Thyroid gland (tissue), 4 donors: ENCODE measurements around the gene CCDC63. TPM values are rescaled to one million over a fixed set of nuclear protein-coding genes. Genes with fewer than 3 reads are reported as not detected.

Experiments used
- DNase-seq, 2 donors: peaks; one replicate each; pipeline ENCODE4 v3.0.0-alpha.2; 2019
- H3K27ac ChIP-seq, 3 donors: fragments of 200-600 bp; sonication (generic); 1 replicate in 2 of 3; 2 replicates in 1 of 3; pipeline ENCODE4 v1.5.1; 2016 to 2019; ENCODE audit warnings: mild to moderate bottlenecking in 1 of 3, moderate library complexity in 1 of 3
- H3K27me3 ChIP-seq: fragments of 200-600 bp; sonication (generic); one replicate; pipeline ENCODE4 v1.5.1; 2019
- H3K36me3 ChIP-seq, 2 donors: fragments of 200-600 bp; sonication (generic); one replicate each; pipeline ENCODE4 v1.5.1; 2016 to 2019
- H3K4me1 ChIP-seq, 2 donors: fragments of 200-600 bp; sonication (generic); one replicate each; pipeline ENCODE4 v1.5.1; 2017 to 2019
- H3K4me3 ChIP-seq, 3 donors: fragments of 200-600 bp; sonication (generic); replicated peaks in 1 of 3; 1 replicate in 2 of 3; 2 replicates in 1 of 3; pipeline ENCODE4 v1.5.1; 2016; ENCODE audit warnings: mild to moderate bottlenecking in 1 of 3
- H3K9me3 ChIP-seq: fragments of 200-600 bp; sonication (generic); one replicate; pipeline ENCODE4 v1.5.1; 2017
- CTCF ChIP-seq, 6 experiments: fragments of 200-600 bp in 3 of 6; fragments of 450-650 bp in 3 of 6; sonication (generic) in 3 of 6; IDR thresholded peaks; one replicate each; pipeline ENCODE4 v1.5.1; 2016 to 2019; ENCODE audit warnings: antibody characterized with exemption in 6 of 6, mild to moderate bottlenecking in 2 of 6, inconsistent platforms in 1 of 6, moderate library complexity in 1 of 6
- POLR2A ChIP-seq, 2 donors: fragments of 450-650 bp; IDR thresholded peaks; one replicate each; pipeline ENCODE4 v1.6.1; 2017; ENCODE audit warnings: antibody characterized with exemption in 2 of 2, mild to moderate bottlenecking in 2 of 2, moderate library complexity in 1 of 2
- WGBS, 2 donors: methylation state at CpG; one replicate each; pipeline ENCODE4 v1.1.5; 2017; 5-methylcytosine and 5-hydroxymethylcytosine counted together
- intact Hi-C: fragments of 100-400 bp; cut with DNase I; formaldehyde crosslinking; loops from one replicate; pipeline ENCODE4 v1.15.1; 2023
- total RNA-seq, 4 donors: library from RNA; depleted of rRNA; stranded (reverse); fragments of >200 nt; gene quantifications; one replicate each; pipeline ENCODE4 v1.2.3, GENCODE V29; 2016

CCDC63 gene
- total RNA-seq, 4 donors from 2014 or later = not detected

GRCh38 chr12:110885152-110885840 lies 38.5 kb downstream of the CCDC63 start:
- DNase-seq = no peak
- no peaks in the 10 kb centered on the region for H3K27me3 ChIP-seq
- TF ChIP-seq CTCF (IDR thresholded peaks at IDR 0.05) (no peak), POLR2A (IDR thresholded peaks at IDR 0.05) (no peak)
- 76 to 80% methylated on average over 6 of the region's 6 CpGs for WGBS, 2 donors
- no peak overlapping the region for H3K27ac ChIP-seq
- intact Hi-C loops = no loop called here
- H3K4me3 ChIP-seq = no peak overlapping the region
- H3K9me3 ChIP-seq = no peaks in the 10 kb centered on the region
- no peaks in the 10 kb centered on the region for H3K4me1 ChIP-seq
- no peaks in the 10 kb centered on the region for H3K36me3 ChIP-seq

GRCh38 chr12:110888256-110888991 lies 41.6 kb downstream of the CCDC63 start:
- no peak for DNase-seq
- TF ChIP-seq CTCF (IDR thresholded peaks at IDR 0.05) (no peak), POLR2A (IDR thresholded peaks at IDR 0.05) (no peak)
- Histone ChIP-seq H3K4me3 (no peak overlapping the region), H3K4me1 (no peaks in the 10 kb centered on the region), H3K27me3 (no peaks in the 10 kb centered on the region), H3K27ac (no peak overlapping the region), H3K36me3 (no peaks in the 10 kb centered on the region), H3K9me3 (no peaks in the 10 kb centered on the region)
- WGBS, 2 donors = 34 to 43% methylated on average over 4 to 5 of the region's 5 CpGs
- intact Hi-C loops = no loop called here

GRCh38 chr12:110889361-110889760 lies 42.6 kb downstream of the CCDC63 start:
- WGBS, 2 donors = 87 to 88% methylated on average over 12 of the region's 12 CpGs
- H3K36me3 ChIP-seq = no peaks in the 10 kb centered on the region
- intact Hi-C loops = no loop called here

GRCh38 chr12:110893956-110894355 lies 47.2 kb downstream of the CCDC63 start:
- no peaks in the 10 kb centered on the region for H3K36me3 ChIP-seq
- H3K4me1 ChIP-seq = peaks cover 3 to 6% of the 10 kb centered on the region in 2 donors
- H3K27ac ChIP-seq = no peak overlapping the region
- no peak for DNase-seq
- H3K27me3 ChIP-seq = no peaks in the 10 kb centered on the region
- 90 to 91% methylated on average over 3 of the region's 3 CpGs for WGBS, 2 donors
- intact Hi-C loops = no loop called here
- H3K9me3 ChIP-seq = no peaks in the 10 kb centered on the region
- H3K4me3 ChIP-seq = no peak overlapping the region
- TF ChIP-seq POLR2A (IDR thresholded peaks at IDR 0.05) (no peak), CTCF (IDR thresholded peaks at IDR 0.05) (no peak)

More at GRCh38 chr12:110889361-110889760, 42.6 kb downstream of the CCDC63 start:
- Histone ChIP-seq H3K27ac (no peak overlapping the region), H3K4me3 (no peak overlapping the region), H3K9me3 (no peaks in the 10 kb centered on the region), H3K27me3 (no peaks in the 10 kb centered on the region), H3K4me1 (peaks cover 0 to 2% of the 10 kb centered on the region in 2 donors)
- no peak for TF ChIP-seq CTCF (IDR thresholded peaks at IDR 0.05)
- TF ChIP-seq POLR2A (IDR thresholded peaks at IDR 0.05) = no peak
- DNase-seq = no peak

- DNase-seq = no peak
- Histone ChIP-seq H3K27me3 (no peaks in the 10 kb centered on the region), H3K4me3 (no peak overlapping the region), H3K9me3 (no peaks in the 10 kb centered on the region), H3K27ac (no peak overlapping the region), H3K4me1 (peaks cover 3 to 6% of the 10 kb centered on the region in 2 donors), H3K36me3 (no peaks in the 10 kb centered on the region)
- TF ChIP-seq CTCF (IDR thresholded peaks at IDR 0.05) = no peak
- no peak for TF ChIP-seq POLR2A (IDR thresholded peaks at IDR 0.05)
- intact Hi-C loops = no loop called here
- 83 to 87% methylated on average over 2 to 3 of the region's 3 CpGs for WGBS, 2 donors
These were observed 49.8 kb downstream of the CCDC63 start for GRCh38 chr12:110896559-110896958.
